ENCODE measurements around the gene POTEF.
"Not testable (repeated sequence)": the region's sequence is repeated elsewhere in the genome, so short reads cannot be mapped to it uniquely, and the experiment has no call there.

Gene POTEF

GRCh38 chr2:130127726-130128125 is 1.3 kb downstream of the POTEF start:
- not testable (repeated sequence) for DNase-seq

DNA sequence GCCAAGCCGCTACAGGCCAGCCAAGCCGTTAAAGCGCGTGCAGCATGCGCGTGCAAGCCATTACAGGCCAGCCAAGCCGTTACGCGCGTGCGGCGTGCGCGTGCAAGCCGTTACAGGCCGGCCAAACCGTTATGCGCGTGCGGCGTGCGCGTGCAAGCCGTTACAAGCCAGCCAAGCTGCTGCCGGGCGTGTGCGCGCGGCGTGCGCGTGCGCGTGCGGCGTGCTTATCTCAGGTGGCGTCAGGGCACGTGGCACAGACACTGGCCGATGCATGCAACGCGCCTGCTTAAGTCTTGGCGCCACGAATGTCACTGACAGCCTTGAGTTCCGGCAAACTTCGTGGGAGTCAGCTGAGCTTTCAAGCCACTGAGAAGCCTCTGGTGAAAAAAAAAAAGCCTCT is 8.1 kb downstream of the POTEF start:
- not testable (repeated sequence) for DNase-seq

GRCh38 chr2:130102597-130103363 is 26.2 kb downstream of the POTEF start:
- DNase-seq = not testable (repeated sequence)

DNA sequence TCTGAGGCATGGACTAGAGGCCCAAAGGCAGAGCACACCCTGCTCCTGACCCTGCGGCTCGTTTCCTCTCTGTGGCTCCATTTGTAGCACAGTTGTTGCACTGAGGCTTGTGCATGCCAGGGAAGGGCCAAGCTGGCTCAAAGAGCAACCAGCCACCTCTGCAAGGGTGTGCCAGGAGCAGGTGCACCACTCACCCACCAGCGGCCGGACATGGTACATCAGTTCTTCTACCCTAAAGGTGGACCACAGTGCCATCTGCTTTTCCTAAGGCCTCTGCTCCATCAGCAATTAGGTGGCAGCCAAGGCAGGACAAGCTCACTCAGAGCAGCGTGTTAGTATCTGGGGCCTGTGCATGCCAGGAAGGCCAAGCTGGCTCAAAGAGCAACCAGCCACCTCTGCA is 66.4 kb downstream of the POTEF start:
- DNase-seq = not testable (repeated sequence)

- DNase-seq = not testable (repeated sequence)
Measured at GRCh38 chr2:130059982-130060381, 69.0 kb downstream of the POTEF start.

DNA sequence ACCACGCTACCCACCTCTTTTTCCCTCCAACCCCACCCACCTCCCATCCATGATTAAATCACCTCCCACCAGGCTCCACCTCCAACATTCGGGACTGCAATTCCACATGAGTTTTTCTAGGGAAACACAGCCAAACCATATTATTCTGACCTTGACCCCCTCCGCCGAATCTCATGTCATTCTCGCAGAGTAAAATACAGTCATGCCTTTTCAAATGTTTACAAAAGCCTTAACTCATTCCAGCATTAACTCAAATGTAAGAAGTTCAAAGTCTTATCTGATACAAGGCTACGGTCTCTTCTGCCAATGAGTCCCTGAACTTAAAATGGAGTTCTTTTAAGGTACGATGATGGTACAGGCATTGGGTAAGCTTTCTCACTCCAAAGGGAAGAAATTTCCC is 72.7 kb downstream of the POTEF start:
- DNase-seq = not testable (repeated sequence)

DNA sequence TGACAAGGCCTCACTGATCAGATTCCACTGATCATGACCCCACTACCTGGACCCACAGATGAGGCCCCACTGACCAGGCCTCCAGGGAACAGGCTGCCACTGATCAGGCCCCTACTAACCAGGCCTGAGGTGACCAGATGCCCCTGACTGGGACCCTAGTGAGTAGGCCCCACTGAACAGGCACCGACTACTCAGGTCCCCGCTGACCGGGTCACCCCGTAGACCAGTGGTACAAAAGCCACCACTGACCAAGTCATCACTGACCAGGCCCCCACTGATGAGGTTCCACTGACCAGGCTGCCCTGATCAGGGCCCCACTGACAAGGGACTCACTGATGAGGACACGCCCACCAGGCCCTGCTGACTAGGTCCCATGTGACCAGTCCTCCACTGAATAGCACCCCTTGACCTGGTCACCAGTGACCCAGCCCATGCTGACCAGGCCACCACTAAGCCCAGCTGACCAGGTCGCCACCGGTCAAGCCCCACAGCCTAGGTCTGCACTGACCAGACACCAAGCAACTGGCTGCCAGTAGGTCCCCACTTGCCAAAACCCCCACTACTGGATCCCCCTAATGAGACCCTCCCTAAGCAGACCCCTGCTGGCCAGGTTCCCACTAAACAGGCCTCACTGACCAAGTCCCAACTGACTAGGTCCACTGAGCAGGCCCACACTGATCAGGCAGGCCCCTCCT is 75.7 kb downstream of the POTEF start:
- DNase-seq = not testable (repeated sequence)

DNA sequence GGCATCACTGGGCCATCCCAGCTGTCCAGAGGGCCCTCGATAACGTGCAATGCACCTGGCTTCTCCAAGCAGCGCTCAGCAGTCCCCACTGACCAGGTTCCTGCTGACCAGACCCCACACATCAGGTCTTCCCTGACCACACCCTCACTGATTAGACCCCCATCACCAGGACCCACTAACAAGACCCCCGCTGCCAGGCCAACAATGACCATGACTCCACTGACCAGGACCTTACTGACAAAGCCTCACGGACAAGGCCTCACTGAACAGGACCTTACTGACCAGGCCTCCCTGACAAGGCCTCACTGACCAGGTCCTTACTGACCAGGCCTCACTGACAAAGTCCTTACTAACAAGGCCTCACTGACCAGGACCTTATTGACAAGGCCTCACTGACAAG is 76.6 kb downstream of the POTEF start:
- not testable (repeated sequence) for DNase-seq

DNA sequence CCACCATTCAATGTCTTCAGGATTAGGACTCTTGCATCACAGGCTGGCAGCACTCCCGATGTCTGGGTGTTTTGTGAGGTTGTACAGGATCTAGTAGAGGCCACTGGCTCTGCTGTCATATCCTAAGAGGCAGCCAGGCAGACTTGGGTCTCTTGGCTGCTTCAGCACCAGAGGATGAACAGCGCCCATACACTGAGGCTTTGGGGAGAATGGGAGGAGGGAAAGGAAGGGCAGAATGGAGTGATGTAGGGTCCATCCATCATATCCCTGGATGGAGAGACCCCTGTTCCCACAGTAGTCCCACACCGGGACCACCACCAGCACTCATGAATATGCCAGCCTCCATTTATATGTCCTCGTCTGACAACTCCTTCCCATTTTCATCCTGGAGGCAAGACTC is 80.6 kb downstream of the POTEF start:
- not testable (repeated sequence) for DNase-seq

GRCh38 chr2:130038265-130038603 is 90.8 kb downstream of the POTEF start:
- not testable (repeated sequence) for DNase-seq

DNA sequence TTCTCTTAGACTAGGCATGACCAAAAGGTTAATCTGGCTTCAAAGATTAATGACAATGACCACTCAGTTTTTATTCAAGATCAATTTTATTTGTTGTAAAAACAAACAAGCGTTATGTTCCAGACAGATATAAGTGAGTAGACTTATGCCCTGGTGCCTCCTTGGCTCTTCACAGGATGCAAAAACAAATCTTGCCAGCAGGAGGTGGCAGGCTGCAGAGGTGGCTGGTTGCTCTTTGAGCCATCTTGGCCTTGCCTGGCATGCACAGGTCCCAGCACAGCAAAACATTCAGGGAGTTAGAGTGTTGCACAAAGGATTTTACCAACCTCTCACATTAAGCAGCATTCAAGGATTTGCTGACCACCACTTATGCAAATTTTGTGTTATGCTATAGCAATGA is 103.1 kb downstream of the POTEF start:
- DNase-seq = not testable (repeated sequence)

Measured in activated naive CD4-positive, alpha-beta T cell (primary cell).